Chondrocyte (in vitro differentiated cells): ENCODE measurements around the gene TIMM21. TPM values are rescaled to one million over a fixed set of nuclear protein-coding genes. Genes with fewer than 3 reads are reported as not detected.

Source experiments
- DNase-seq: peaks from one replicate; pipeline ENCODE4 v3.0.0; 2021; ENCODE audit warnings: mixed read lengths, low spot score
- H3K27ac Mint-ChIP-seq: one replicate; pipeline ENCODE4 v1.8.0; 2021; ENCODE audit warnings: mild to moderate bottlenecking, moderate library complexity, mixed read lengths; ENCODE audit not compliant: unreplicated experiment
- H3K27me3 Mint-ChIP-seq: 2 replicates; pipeline ENCODE4 v1.8.0; 2021; ENCODE audit warnings: low read depth, mixed read lengths
- H3K36me3 Mint-ChIP-seq: 2 replicates; pipeline ENCODE4 v1.8.0; 2021; ENCODE audit warnings: low read depth, mixed read lengths
- H3K4me1 Mint-ChIP-seq: 2 replicates; pipeline ENCODE4 v1.8.0; 2021; ENCODE audit warnings: low read depth, mild to moderate bottlenecking, mixed read lengths
- H3K4me3 Mint-ChIP-seq: one replicate; pipeline ENCODE4 v1.8.0; 2021; ENCODE audit warnings: mild to moderate bottlenecking, moderate library complexity, mixed read lengths; ENCODE audit not compliant: unreplicated experiment
- H3K9me3 Mint-ChIP-seq: 2 replicates; pipeline ENCODE4 v1.8.0; 2021; ENCODE audit warnings: low read depth, mixed read lengths
- CTCF ChIP-seq: fragments of 200-600 bp; sonication (generic); IDR thresholded peaks from 2 replicates; pipeline ENCODE4 v1.5.0; 2021; ENCODE audit warnings: antibody characterized with exemption, mild to moderate bottlenecking, moderate library complexity
- total RNA-seq: library from RNA; stranded (reverse); gene quantifications from 3 replicates; pipeline ENCODE4 v1.2.1, GENCODE V29; 2021

The TIMM21 gene
- total RNA-seq, 1 donor from 2014 or later, result 23.8 TPM

GRCh38 chr18:74184875-74185274 is 36.6 kb downstream of the TIMM21 start:
- Mint-ChIP-seq H3K4me1 (no peaks in the 10 kb centered on the region), H3K36me3 (no peaks in the 10 kb centered on the region), H3K4me3 (no peak overlapping the region), H3K27me3 (peaks cover 23% of the 10 kb centered on the region), H3K27ac (no peak overlapping the region), H3K9me3 (peaks cover 7% of the 10 kb centered on the region)
- TF ChIP-seq CTCF, result no peak
- DNase-seq, result no peak

- DNase-seq, result no peak
- no peaks in the 10 kb centered on the region for H3K36me3 Mint-ChIP-seq
- H3K9me3 Mint-ChIP-seq, result no peaks in the 10 kb centered on the region
- peaks cover 25% of the 10 kb centered on the region for H3K27me3 Mint-ChIP-seq
- no peak overlapping the region for H3K4me3 Mint-ChIP-seq
- H3K27ac Mint-ChIP-seq, result no peak overlapping the region
- no peaks in the 10 kb centered on the region for H3K4me1 Mint-ChIP-seq
- no peak for TF ChIP-seq CTCF
These were observed 37.5 kb downstream of the TIMM21 start for GRCh38 chr18:74185860-74186259.

- Mint-ChIP-seq H3K27me3 (peaks cover 31% of the 10 kb centered on the region), H3K4me3 (no peak overlapping the region), H3K27ac (no peak overlapping the region), H3K9me3 (no peaks in the 10 kb centered on the region), H3K4me1 (no peaks in the 10 kb centered on the region), H3K36me3 (no peaks in the 10 kb centered on the region)
- no peak for TF ChIP-seq CTCF
- DNase-seq, result no peak
These were observed 38.3 kb downstream of the TIMM21 start for GRCh38 chr18:74186661-74187060.

GRCh38 chr18:74190086-74190485 is 41.8 kb downstream of the TIMM21 start:
- no peak for DNase-seq

GRCh38 chr18:74191577-74191976 is 43.3 kb downstream of the TIMM21 start:
- H3K4me1 Mint-ChIP-seq, result peaks cover 6% of the 10 kb centered on the region
- no peaks in the 10 kb centered on the region for H3K36me3 Mint-ChIP-seq
- no peak overlapping the region for H3K27ac Mint-ChIP-seq
- H3K9me3 Mint-ChIP-seq, result no peaks in the 10 kb centered on the region
- no peak overlapping the region for H3K4me3 Mint-ChIP-seq
- TF ChIP-seq CTCF, result no peak
- DNase-seq, result no peak
- H3K27me3 Mint-ChIP-seq, result peaks cover 29% of the 10 kb centered on the region

More at GRCh38 chr18:74190086-74190485, 41.8 kb downstream of the TIMM21 start:
- peaks cover 32% of the 10 kb centered on the region for H3K27me3 Mint-ChIP-seq
- no peak overlapping the region for H3K27ac Mint-ChIP-seq
- TF ChIP-seq CTCF, result no peak
- no peaks in the 10 kb centered on the region for H3K9me3 Mint-ChIP-seq
- H3K4me3 Mint-ChIP-seq, result no peak overlapping the region
- H3K36me3 Mint-ChIP-seq, result no peaks in the 10 kb centered on the region
- no peaks in the 10 kb centered on the region for H3K4me1 Mint-ChIP-seq
